ENCODE measurements around the gene HOGA1.

GRCh38 chr10:97629289-97629688 is 45.1 kb downstream of the HOGA1 start:
- TF ChIP-seq GATA3 (IDR thresholded peaks at IDR 0.05; ENCODE audit: low read depth, low read length) = no peak
- no peak for TF ChIP-seq GATA2 (IDR thresholded peaks at IDR 0.05; ENCODE audit: low read depth, low read length)
